Gastrocnemius medialis (tissue), 4 donors: ENCODE results near the gene PLEKHA4. TPM values are rescaled to one million over a fixed set of nuclear protein-coding genes. Genes with fewer than 3 reads are reported as not detected.

Source experiments
- ATAC-seq, 2 donors: fragments of 150-250 bp; one replicate each; pipeline ENCODE4 v1.9.1; 2016
- DNase-seq, 2 donors: peaks; one replicate each; pipeline ENCODE4 v3.0.0-alpha.2; 2019
- H3K27ac ChIP-seq, 4 donors: fragments of 200-600 bp; sonication (generic); 1 replicate in 1 of 4; 2 replicates in 3 of 4; pipeline ENCODE4 v1.5.1; 2016 to 2018; ENCODE audit warnings: mild to moderate bottlenecking in 2 of 4, moderate library complexity in 1 of 4
- H3K27me3 ChIP-seq, 3 donors: fragments of 200-600 bp; sonication (generic) in 2 of 3; 1 replicate in 1 of 3; 2 replicates in 2 of 3; pipeline versions ENCODE4 v1.5.1 to v1.6.0; 2016 to 2019; ENCODE audit warnings: mild to moderate bottlenecking in 1 of 3, moderate library complexity in 1 of 3
- H3K36me3 ChIP-seq, 2 donors: fragments of 200-600 bp; sonication (generic) in 1 of 2; one replicate each; pipeline ENCODE4 v1.5.1; 2017 to 2018
- H3K4me1 ChIP-seq, 2 donors: fragments of 200-600 bp; sonication (generic) in 1 of 2; one replicate each; pipeline ENCODE4 v1.5.1; 2016 to 2017; ENCODE audit warnings: mild to moderate bottlenecking in 2 of 2
- H3K4me3 ChIP-seq, 4 donors: fragments of 200-600 bp; sonication (generic) in 3 of 4; 1 replicate in 1 of 4; 2 replicates in 3 of 4; pipeline ENCODE4 v1.5.1; 2016 to 2019; ENCODE audit warnings: mild to moderate bottlenecking in 2 of 4
- H3K9me3 ChIP-seq, 3 donors: fragments of 200-600 bp; sonication (generic) in 2 of 3; 1 replicate in 1 of 3; 2 replicates in 2 of 3; pipeline ENCODE4 v1.5.1; 2016 to 2019
- POLR2A ChIP-seq, 2 donors: fragments of 450-650 bp; IDR thresholded peaks; one replicate each; pipeline ENCODE4 v1.6.1; 2017; ENCODE audit warnings: antibody characterized with exemption in 2 of 2, mild to moderate bottlenecking in 2 of 2, moderate library complexity in 2 of 2
- in situ Hi-C, 4 donors: fragments of 200-750 bp; cut with MboI; loops; one replicate each; pipeline versions ENCODE4 v1.15.0 to v1.8.0; 2017; ENCODE audit warnings: low sequenced_read_pairs in 4 of 4
- intact Hi-C: fragments of 100-400 bp; cut with DNase I; formaldehyde crosslinking; loops from one replicate; pipeline ENCODE4 v1.15.1; 2023; ENCODE audit warnings: low total_unique reads
- total RNA-seq, 4 donors: library from RNA; depleted of rRNA; stranded (reverse); fragments of >200 nt; gene quantifications; one replicate each; pipeline versions ENCODE4 v1.1.0 to v1.2.3, GENCODE V29; 2016
- TF ChIP-seq, protein P1 (sequence below), 5 experiments: fragments of 450-650 bp in 3 of 5; fragments of 200-600 bp in 2 of 5; sonication (generic) in 2 of 5; IDR thresholded peaks in 4 of 5; conservative IDR thresholded peaks in 1 of 5; 1 replicate in 4 of 5; 2 replicates in 1 of 5; pipeline ENCODE4 v1.5.1; 2016 to 2019; ENCODE audit warnings: antibody characterized with exemption in 5 of 5, mild to moderate bottlenecking in 3 of 5, moderate library complexity in 3 of 5

Gene PLEKHA4
- total RNA-seq, 4 donors from 2014 or later: 3.4 to 9.7 (median 6.3) TPM

DNA sequence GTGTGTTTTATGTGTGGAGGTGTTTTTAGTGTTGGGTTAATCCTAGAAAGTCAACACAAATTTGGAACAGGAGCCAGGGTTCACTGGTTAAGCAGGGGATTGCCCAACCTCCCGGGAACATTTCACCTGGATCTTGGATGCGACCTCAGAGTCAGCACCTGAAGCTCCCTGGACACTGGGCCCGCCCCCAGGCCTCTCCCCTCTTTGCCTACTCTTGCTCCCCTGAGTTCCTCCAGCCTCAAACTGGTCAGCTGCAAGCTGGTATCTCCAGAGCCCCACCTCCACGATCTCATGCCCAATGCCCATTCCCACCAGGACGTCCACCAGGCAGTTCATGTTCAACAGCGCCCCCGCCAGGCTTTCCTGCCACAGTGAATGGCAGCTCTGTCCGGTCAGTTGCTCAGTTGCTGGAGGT lies 41.8 kb downstream of the PLEKHA4 start:
- Histone ChIP-seq H3K27ac (no peak overlapping the region), H3K36me3 (no peaks in the 10 kb centered on the region), H3K9me3 (no peaks in the 10 kb centered on the region), H3K27me3 (no peaks in the 10 kb centered on the region), H3K4me3 (no peak overlapping the region), H3K4me1 (no peaks in the 10 kb centered on the region)
- in situ Hi-C loops (no loop called here), intact Hi-C loops (no loop called here)
- TF ChIP-seq, protein P1, sequence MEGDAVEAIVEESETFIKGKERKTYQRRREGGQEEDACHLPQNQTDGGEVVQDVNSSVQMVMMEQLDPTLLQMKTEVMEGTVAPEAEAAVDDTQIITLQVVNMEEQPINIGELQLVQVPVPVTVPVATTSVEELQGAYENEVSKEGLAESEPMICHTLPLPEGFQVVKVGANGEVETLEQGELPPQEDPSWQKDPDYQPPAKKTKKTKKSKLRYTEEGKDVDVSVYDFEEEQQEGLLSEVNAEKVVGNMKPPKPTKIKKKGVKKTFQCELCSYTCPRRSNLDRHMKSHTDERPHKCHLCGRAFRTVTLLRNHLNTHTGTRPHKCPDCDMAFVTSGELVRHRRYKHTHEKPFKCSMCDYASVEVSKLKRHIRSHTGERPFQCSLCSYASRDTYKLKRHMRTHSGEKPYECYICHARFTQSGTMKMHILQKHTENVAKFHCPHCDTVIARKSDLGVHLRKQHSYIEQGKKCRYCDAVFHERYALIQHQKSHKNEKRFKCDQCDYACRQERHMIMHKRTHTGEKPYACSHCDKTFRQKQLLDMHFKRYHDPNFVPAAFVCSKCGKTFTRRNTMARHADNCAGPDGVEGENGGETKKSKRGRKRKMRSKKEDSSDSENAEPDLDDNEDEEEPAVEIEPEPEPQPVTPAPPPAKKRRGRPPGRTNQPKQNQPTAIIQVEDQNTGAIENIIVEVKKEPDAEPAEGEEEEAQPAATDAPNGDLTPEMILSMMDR (IDR thresholded peaks at IDR 0.05 in 4 of 5, conservative IDR thresholded peaks at IDR 0.05 in 1 of 5): peak in 1 of 5 experiments; percentile 19
- TF ChIP-seq POLR2A (IDR thresholded peaks at IDR 0.05): no peak
- ATAC-seq (no peak), DNase-seq (no peak)

DNA sequence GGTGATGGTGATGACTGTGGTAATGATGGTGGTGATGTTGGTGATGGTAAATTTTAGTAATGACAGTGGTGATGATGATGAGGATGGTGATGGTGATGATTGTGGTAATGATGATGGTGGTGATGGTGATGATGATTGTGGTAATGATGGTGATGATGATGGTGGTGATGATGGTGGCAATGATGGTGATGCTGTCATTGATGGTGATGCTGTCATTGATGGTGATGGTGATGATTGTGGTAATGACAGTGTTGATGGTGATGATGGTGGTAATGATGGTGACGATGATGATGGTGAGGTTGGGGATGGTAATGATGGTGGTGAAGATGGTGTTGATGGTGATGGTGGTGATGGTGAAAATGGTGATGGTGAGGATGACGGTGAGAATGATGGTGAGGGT lies 45.9 kb downstream of the PLEKHA4 start:
- TF ChIP-seq, protein P1 (IDR thresholded peaks at IDR 0.05 in 4 of 5, conservative IDR thresholded peaks at IDR 0.05 in 1 of 5): no peak
- no peak for TF ChIP-seq POLR2A (IDR thresholded peaks at IDR 0.05)
- ATAC-seq (no peak), DNase-seq (no peak)
- Histone ChIP-seq H3K27ac (no peak overlapping the region), H3K9me3 (no peaks in the 10 kb centered on the region), H3K4me3 (no peak overlapping the region), H3K4me1 (peaks cover 16% of the 10 kb centered on the region in 2 donors), H3K27me3 (no peaks in the 10 kb centered on the region), H3K36me3 (no peaks in the 10 kb centered on the region)
- in situ Hi-C loops (no loop called here), intact Hi-C loops (no loop called here)

DNA sequence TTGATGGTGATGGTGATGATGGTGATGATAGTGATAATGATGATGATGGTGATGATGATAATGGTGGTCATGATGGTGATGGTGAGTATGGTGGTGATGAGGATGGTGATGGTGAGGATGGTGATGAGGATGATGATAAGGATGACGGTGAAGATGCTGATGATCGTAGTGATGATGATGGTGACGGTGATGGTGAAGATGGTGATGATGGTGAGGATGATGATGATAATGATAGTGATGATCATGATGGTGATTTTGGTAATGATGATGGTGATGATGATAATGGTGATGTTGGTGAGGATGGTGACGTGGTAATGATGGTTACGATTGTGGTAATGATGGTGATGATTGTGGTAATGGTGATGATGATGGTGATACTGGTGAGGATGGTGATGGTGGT lies 46.8 kb downstream of the PLEKHA4 start:
- Histone ChIP-seq H3K27ac (no peak overlapping the region), H3K4me1 (peaks cover 16 to 23% of the 10 kb centered on the region in 2 donors), H3K4me3 (no peak overlapping the region), H3K9me3 (no peaks in the 10 kb centered on the region), H3K27me3 (no peaks in the 10 kb centered on the region), H3K36me3 (no peaks in the 10 kb centered on the region)
- DNase-seq (no peak), ATAC-seq (no peak)
- intact Hi-C loops: no loop called here
- in situ Hi-C loops: no loop called here
- TF ChIP-seq POLR2A (IDR thresholded peaks at IDR 0.05): no peak
- TF ChIP-seq, protein P1 (IDR thresholded peaks at IDR 0.05 in 4 of 5, conservative IDR thresholded peaks at IDR 0.05 in 1 of 5): no peak

DNA sequence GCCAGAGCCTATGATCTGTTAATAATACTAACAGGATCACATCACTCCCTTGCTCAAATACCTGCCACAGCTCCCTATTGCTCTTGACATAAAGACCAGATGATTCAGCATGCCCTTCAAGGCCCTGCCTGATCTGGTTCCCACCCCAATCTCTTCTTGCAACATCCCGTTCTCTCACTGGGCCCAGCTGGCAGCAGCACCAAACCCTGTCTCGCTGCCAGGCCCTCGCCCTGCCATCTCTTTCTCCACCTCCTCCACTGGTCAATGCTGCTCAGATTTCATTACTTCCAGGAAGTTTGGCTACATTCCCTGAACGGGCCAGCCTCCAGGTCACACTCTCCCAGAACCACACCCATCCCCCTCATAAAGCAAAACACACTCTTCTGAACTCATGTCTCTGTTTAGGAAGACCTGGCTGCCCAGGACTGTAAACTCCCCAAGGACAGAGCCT lies 49.0 kb downstream of the PLEKHA4 start:
- ATAC-seq (peak; percentile 88), DNase-seq (peak; percentile 93 to 99)
- peak in 1 of 2 donors; percentile 16 for TF ChIP-seq POLR2A (IDR thresholded peaks at IDR 0.05)
- TF ChIP-seq, protein P1 (IDR thresholded peaks at IDR 0.05 in 4 of 5, conservative IDR thresholded peaks at IDR 0.05 in 1 of 5): no peak
- in situ Hi-C loops: no loop called here
- Histone ChIP-seq H3K4me3 (no peak overlapping the region), H3K9me3 (no peaks in the 10 kb centered on the region), H3K36me3 (no peaks in the 10 kb centered on the region), H3K27ac (peak overlapping the region; percentile 93 to 95 (median 93)), H3K4me1 (peaks cover 32 to 38% of the 10 kb centered on the region in 2 donors), H3K27me3 (no peaks in the 10 kb centered on the region)
- intact Hi-C loops: loop anchor here (1.0 to 2.0 kb wide), 2 partner anchors 8 to 47 kb away; partner anchors contain the start of gene BCAT2
